Measurements from ENCODE around the gene LRRC74B. TPM values are rescaled to one million over a fixed set of nuclear protein-coding genes. Genes with fewer than 3 reads are reported as not detected.
A peak's percentile ranks its signal among the peaks of the same experiment; 100 is the strongest.

Gene LRRC74B
- total RNA-seq, 1 donor from 2014 or later, result not detected

DNA sequence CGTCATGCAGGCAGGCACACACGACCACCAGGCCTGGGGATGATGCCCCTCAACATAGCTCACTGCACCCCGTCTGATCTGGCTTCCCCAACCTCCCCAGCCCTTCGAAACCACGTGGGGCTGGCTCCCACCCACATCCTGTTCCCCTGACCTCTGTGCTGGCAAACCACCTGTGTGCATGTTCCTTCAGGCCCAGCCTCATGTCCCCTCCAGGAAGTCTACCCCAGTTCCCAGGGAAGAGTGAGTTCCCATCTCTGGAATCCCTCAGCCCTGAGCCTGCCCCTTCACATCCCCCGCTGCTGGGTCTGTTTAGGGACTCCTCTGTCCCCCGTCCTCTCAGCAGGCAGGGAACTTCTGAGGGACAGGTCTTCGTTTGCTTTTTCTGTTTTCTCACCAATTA, 20.5 kb upstream of the LRRC74B start:
- H3K27ac Mint-ChIP-seq, result no peak overlapping the region
- TF ChIP-seq, protein P1, sequence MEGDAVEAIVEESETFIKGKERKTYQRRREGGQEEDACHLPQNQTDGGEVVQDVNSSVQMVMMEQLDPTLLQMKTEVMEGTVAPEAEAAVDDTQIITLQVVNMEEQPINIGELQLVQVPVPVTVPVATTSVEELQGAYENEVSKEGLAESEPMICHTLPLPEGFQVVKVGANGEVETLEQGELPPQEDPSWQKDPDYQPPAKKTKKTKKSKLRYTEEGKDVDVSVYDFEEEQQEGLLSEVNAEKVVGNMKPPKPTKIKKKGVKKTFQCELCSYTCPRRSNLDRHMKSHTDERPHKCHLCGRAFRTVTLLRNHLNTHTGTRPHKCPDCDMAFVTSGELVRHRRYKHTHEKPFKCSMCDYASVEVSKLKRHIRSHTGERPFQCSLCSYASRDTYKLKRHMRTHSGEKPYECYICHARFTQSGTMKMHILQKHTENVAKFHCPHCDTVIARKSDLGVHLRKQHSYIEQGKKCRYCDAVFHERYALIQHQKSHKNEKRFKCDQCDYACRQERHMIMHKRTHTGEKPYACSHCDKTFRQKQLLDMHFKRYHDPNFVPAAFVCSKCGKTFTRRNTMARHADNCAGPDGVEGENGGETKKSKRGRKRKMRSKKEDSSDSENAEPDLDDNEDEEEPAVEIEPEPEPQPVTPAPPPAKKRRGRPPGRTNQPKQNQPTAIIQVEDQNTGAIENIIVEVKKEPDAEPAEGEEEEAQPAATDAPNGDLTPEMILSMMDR (IDR thresholded peaks at IDR 0.05; ENCODE audit: unreplicated experiment), result no peak
- no peaks in the 10 kb centered on the region for H3K36me3 Mint-ChIP-seq

DNA sequence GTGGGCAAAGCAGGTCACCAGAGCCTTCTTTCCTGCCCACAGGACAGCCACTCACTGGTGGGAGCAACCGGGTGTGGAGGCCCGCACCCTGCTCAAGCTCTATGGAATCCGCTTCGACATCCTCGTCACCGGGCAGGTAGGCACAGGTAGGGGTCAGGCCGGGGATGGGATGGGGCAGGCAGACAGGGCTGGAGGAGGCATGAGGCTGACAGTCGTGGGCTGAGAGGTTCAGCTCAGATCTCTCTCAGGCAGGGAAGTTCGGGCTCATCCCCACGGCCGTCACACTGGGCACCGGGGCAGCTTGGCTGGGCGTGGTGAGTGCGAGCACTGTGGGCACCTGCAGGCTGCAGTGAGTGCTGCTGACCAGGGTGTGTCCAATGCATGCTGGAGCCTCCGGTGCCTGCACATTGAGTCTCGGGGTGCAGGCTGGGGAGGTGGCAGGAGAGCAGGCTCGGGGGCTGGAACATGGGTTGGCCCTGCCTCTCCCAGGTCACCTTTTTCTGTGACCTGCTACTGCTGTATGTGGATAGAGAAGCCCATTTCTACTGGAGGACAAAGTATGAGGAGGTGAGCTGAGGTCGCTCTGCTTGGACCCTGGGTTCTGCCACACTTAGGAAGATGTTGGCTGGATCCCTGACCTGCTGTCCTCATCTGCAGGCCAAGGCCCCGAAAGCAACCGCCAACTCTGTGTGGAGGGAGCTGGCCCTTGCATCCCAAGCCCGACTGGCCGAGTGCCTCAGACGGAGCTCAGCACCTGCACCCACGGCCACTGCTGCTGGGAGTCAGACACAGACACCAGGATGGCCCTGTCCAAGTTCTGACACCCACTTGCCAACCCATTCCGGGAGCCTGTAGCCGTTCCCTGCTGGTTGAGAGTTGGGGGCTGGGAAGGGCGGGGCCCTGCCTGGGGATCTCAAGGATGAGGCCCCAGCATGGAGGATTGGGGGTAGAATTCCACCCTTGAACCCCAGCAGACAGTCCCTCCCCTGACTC, 19.7 kb upstream of the LRRC74B start:
- no peak overlapping the region for H3K27ac Mint-ChIP-seq
- DNase-seq (ENCODE audit: low spot score in 2 of 2, unreplicated experiment in 2 of 2), result no peak
- H3K4me3 Mint-ChIP-seq, result no peak overlapping the region
- TF ChIP-seq, protein P1 (IDR thresholded peaks at IDR 0.05; ENCODE audit: unreplicated experiment), result no peak
- peaks cover 5% of the 10 kb centered on the region for H3K27me3 Mint-ChIP-seq (ENCODE audit: low read depth)
- H3K36me3 Mint-ChIP-seq, result no peaks in the 10 kb centered on the region
- H3K4me1 Mint-ChIP-seq, result peaks cover 22% of the 10 kb centered on the region
- no peaks in the 10 kb centered on the region for H3K9me3 Mint-ChIP-seq

More for the DNA sequence above, 20.5 kb upstream of the LRRC74B start:
- no peaks in the 10 kb centered on the region for H3K27me3 Mint-ChIP-seq (ENCODE audit: low read depth)
- no peak for DNase-seq (ENCODE audit: low spot score in 2 of 2, unreplicated experiment in 2 of 2)
- peaks cover 19% of the 10 kb centered on the region for H3K4me1 Mint-ChIP-seq
- H3K9me3 Mint-ChIP-seq, result no peaks in the 10 kb centered on the region
- no peak overlapping the region for H3K4me3 Mint-ChIP-seq

DNA sequence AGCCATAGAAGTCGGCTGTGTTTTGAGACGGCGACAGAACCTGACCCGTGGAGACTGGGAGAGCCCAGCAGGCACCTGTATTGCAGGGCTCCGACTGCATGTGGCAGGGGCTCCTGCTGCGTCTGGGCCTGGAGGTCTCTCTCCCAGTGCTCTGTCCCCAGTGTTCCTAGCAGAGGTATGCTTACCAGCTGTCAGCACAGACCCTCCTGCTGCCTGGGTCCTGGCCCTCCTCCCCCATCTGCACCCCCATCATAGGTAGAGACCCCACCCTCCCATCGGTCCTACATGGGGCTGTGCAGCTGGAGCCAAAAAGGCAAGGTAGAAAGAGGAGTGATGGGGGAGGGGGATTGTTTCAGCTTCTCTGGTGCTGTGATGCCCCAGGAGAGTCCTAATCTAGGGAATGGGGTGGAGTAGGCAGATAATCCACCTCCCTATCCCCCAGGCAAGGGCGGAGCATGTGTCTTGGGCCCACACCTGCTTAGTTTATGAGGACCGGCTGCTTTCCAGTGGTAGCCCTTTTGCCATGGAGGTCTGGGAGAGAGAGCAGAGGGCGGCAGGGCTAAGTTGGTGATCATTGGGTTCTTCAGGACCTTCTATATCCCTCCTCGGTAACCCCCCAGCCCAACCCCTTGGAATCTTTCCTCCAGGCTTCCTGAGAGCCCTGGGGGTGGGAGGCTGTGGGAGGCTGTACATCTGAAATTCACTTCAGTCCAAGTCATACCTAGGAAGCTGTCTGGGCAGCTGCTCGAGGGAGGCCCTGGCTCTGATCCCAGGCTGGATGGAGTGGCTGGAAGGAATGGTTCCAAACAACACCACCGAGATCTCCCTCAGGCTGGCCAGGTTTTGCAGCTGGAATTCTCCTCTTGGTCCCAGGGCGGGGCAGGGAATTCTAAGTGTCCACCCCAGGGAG, 18.7 kb upstream of the LRRC74B start:
- H3K4me1 Mint-ChIP-seq, result peaks cover 24% of the 10 kb centered on the region
- DNase-seq (ENCODE audit: low spot score in 2 of 2, unreplicated experiment in 2 of 2), result no peak
- H3K27ac Mint-ChIP-seq, result peak overlapping the region; percentile 75
- TF ChIP-seq, protein P1 (IDR thresholded peaks at IDR 0.05; ENCODE audit: unreplicated experiment), result no peak
- H3K27me3 Mint-ChIP-seq (ENCODE audit: low read depth), result peaks cover 6% of the 10 kb centered on the region
- no peaks in the 10 kb centered on the region for H3K36me3 Mint-ChIP-seq
- H3K9me3 Mint-ChIP-seq, result no peaks in the 10 kb centered on the region
- no peak overlapping the region for H3K4me3 Mint-ChIP-seq

DNA sequence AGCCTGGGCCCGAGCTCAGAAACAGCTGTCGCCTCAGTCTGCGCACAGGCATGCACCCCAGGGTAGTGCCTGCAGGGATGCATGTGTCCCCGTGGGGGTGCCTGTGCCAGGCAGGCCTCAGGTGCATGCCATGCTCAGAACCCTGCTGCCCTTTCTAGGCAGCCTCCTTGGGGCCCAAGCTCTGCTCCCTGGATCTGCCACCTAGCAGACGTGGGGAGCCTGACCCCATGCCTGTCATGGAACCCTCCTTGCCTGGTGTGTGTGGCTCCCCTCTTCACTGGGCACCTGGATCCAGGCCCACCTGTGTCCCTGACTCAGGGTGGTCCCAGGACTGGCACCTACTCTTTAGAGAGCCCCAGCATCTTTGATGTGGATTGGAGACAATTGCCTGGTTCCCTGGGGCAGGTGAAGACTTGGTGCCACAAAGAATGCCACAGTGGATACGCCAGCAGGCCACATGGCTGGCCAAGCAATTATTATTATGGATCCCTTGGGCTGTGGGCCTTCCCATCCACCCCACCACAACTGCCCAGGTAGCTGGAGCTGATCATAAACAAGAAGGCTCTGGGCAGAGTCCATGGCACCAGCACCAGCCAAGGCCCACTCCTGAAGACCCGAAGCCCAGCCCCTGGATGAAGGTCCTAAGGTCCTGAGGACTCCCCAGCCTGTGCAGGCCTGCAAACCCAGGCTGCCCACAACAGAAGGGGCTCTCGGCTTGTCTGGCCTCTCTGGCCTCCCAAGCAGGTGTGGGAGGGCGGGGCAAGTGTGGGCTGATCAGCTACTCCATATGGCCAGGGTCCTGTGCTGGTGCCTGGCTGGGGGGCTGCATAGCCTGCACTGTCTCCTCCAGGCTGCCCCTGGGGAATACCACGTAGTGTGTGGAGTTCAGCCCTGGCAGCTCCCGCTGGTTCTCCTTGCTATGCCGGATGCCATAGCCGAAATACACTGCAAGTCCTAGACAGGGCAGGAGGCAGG, 17.2 kb upstream of the LRRC74B start:
- Mint-ChIP-seq H3K36me3 (no peaks in the 10 kb centered on the region), H3K4me1 (peaks cover 30% of the 10 kb centered on the region), H3K9me3 (no peaks in the 10 kb centered on the region), H3K27ac (no peak overlapping the region), H3K27me3 (ENCODE audit: low read depth) (peaks cover 6% of the 10 kb centered on the region), H3K4me3 (no peak overlapping the region)
- DNase-seq (ENCODE audit: low spot score in 2 of 2, unreplicated experiment in 2 of 2), result no peak
- TF ChIP-seq, protein P1 (IDR thresholded peaks at IDR 0.05; ENCODE audit: unreplicated experiment), result no peak

Measured in mesothelial cell of epicardium (in vitro differentiated cells).